HG03196 (cell line): ENCODE results near the gene MPZL2.

Experiments used
- ATAC-seq: cut with Tn5 transposase; IDR thresholded peaks from one replicate; pipeline ENCODE4 v1.9.1; 2021; ENCODE audit not compliant: unreplicated experiment

The MPZL2 gene

GRCh38 chr11:118243993-118244762 is 19.9 kb downstream of the MPZL2 start:
- no peak for ATAC-seq

- no peak for ATAC-seq
Observed at GRCh38 chr11:118243161-118243560, 20.9 kb downstream of the MPZL2 start.

GRCh38 chr11:118241764-118242098 is 22.4 kb downstream of the MPZL2 start:
- no peak for ATAC-seq

- ATAC-seq: peak; percentile 87
Observed at GRCh38 chr11:118240999-118241763, 22.9 kb downstream of the MPZL2 start.

GRCh38 chr11:118239509-118240205 is 24.4 kb downstream of the MPZL2 start:
- no peak for ATAC-seq

- no peak for ATAC-seq
Observed at GRCh38 chr11:118238929-118239328, 25.2 kb downstream of the MPZL2 start.

GRCh38 chr11:118238421-118238820 is 25.7 kb downstream of the MPZL2 start:
- ATAC-seq: no peak

- no peak for ATAC-seq
Observed at GRCh38 chr11:118236170-118236569, 27.9 kb downstream of the MPZL2 start.

GRCh38 chr11:118234833-118235232 is 29.3 kb downstream of the MPZL2 start:
- ATAC-seq: no peak

- ATAC-seq: no peak
Observed at GRCh38 chr11:118233850-118234249, 30.2 kb downstream of the MPZL2 start.

- ATAC-seq: no peak
Observed at GRCh38 chr11:118233377-118233776, 30.7 kb downstream of the MPZL2 start.

GRCh38 chr11:118232659-118233058 is 31.4 kb downstream of the MPZL2 start:
- no peak for ATAC-seq

- no peak for ATAC-seq
Observed at GRCh38 chr11:118231461-118231860, 32.6 kb downstream of the MPZL2 start.

GRCh38 chr11:118230088-118230487 is 34.0 kb downstream of the MPZL2 start:
- no peak for ATAC-seq

- no peak for ATAC-seq
Observed at GRCh38 chr11:118229274-118229847, 34.7 kb downstream of the MPZL2 start.

- peak; percentile 59 for ATAC-seq
Observed at GRCh38 chr11:118227865-118228785, 36.0 kb downstream of the MPZL2 start.

- no peak for ATAC-seq
Observed at GRCh38 chr11:118226781-118227180, 37.3 kb downstream of the MPZL2 start.

- ATAC-seq: no peak
Observed at GRCh38 chr11:118226296-118226695, 37.8 kb downstream of the MPZL2 start.

GRCh38 chr11:118224511-118225188 is 39.4 kb downstream of the MPZL2 start, which contains the start of gene JAML:
TSS of gene JAML (minus strand) at chr11:118225011. CDS start at chr11:118214866, 10,145 bp downstream.
- ATAC-seq: peak; percentile 35

- no peak for ATAC-seq
Observed at GRCh38 chr11:118223992-118224391, 40.1 kb downstream of the MPZL2 start.
